ENCODE results near the gene VCL. TPM values are rescaled to one million over a fixed set of nuclear protein-coding genes. Genes with fewer than 3 reads are reported as not detected.

The VCL gene
- total RNA-seq, 2 donors from 2014 or later: 109 to 214 TPM

DNA sequence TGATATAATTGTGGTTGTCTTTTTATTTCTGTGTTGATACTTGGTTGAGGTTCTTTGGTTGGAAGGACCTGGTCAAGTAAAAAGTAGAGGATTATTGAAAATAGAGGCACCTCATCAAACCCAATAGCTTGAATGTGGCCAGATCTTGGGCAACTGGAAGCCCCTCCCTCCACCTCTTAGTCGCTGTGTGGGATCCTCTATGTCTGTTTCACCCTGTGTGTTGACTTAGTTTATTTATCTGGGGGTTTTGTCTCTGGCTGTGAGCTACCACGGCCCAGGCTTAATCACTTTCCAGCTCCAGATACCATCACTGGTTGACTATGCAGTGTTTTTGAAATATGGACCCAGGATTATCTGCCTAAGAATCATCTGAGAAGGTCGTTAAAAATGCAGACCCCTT is 94.5 kb downstream of the VCL start:
- peaks cover 75% of the 10 kb centered on the region for H3K36me3 Mint-ChIP-seq (ENCODE audit: low read depth)
- peaks cover 2% of the 10 kb centered on the region for H3K4me1 Mint-ChIP-seq
- Histone ChIP-seq H3K9me3 (ENCODE audit: control insufficient read depth, low read length) (no peaks in the 10 kb centered on the region), H3K4me1 (ENCODE audit: control insufficient read depth, insufficient read depth, low read length) (no peaks in the 10 kb centered on the region), H3K4me3 (ENCODE audit: low read length) (no peak overlapping the region), H3K36me3 (ENCODE audit: control insufficient read depth, insufficient read depth, low read length) (peaks cover 95% of the 10 kb centered on the region), H3K27me3 (ENCODE audit: control insufficient read depth, insufficient read depth, low read length, poor library complexity, severe bottlenecking) (no peaks in the 10 kb centered on the region), H3K9ac (ENCODE audit: extremely low read depth, low read length, poor library complexity, severe bottlenecking) (no peak overlapping the region), H3K27ac (ENCODE audit: low read depth, low read length) (no peak overlapping the region)
- TF ChIP-seq, protein P1, sequence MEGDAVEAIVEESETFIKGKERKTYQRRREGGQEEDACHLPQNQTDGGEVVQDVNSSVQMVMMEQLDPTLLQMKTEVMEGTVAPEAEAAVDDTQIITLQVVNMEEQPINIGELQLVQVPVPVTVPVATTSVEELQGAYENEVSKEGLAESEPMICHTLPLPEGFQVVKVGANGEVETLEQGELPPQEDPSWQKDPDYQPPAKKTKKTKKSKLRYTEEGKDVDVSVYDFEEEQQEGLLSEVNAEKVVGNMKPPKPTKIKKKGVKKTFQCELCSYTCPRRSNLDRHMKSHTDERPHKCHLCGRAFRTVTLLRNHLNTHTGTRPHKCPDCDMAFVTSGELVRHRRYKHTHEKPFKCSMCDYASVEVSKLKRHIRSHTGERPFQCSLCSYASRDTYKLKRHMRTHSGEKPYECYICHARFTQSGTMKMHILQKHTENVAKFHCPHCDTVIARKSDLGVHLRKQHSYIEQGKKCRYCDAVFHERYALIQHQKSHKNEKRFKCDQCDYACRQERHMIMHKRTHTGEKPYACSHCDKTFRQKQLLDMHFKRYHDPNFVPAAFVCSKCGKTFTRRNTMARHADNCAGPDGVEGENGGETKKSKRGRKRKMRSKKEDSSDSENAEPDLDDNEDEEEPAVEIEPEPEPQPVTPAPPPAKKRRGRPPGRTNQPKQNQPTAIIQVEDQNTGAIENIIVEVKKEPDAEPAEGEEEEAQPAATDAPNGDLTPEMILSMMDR (conservative IDR thresholded peaks at IDR 0.05): no peak
- no peak overlapping the region for H3K27ac Mint-ChIP-seq
- 92 to 95% methylated on average over 1 to 2 of the region's 3 CpGs for WGBS, 2 experiments (ENCODE audit: insufficient coverage in 1 of 2, insufficient read length in 1 of 2)
- H3K9me3 Mint-ChIP-seq: no peaks in the 10 kb centered on the region
- DNase-seq: no peak
- no peak overlapping the region for H3K4me3 Mint-ChIP-seq
- no peaks in the 10 kb centered on the region for H3K27me3 Mint-ChIP-seq (ENCODE audit: insufficient read depth)

DNA sequence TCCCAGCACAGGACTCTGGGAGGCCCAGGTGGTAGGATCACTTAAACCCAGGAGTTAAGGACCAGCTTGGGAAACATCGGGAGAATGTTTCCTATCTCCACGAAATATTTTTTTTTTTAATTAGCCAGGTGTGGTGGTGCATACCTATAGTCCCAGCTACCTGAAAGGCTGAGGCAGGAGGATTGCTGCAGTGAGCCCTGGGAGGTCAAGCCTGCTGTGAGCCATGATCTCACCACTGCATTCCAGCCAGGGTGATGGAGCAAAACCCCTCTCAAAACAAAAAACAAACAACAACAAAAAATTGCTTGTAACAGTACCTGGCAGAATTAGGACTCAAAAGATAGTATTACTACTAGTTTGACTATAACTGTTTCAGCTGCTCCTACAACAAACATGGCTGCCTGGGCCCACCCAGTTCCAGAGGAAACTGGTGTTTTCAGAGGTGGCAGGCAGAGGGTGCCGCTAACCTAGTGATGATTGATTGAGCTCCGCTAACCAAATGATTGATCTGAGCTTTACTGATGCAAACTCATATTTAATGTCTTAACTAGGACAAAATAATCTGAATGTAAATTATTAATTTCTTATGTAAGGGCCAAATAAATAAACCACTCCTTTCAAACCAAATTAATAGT is 95.7 kb downstream of the VCL start:
- no peak for DNase-seq
- no peak overlapping the region for H3K4me3 Mint-ChIP-seq
- Histone ChIP-seq H3K4me3 (ENCODE audit: low read length) (no peak overlapping the region), H3K36me3 (ENCODE audit: control insufficient read depth, insufficient read depth, low read length) (peaks cover 96% of the 10 kb centered on the region), H3K27me3 (ENCODE audit: control insufficient read depth, insufficient read depth, low read length, poor library complexity, severe bottlenecking) (no peaks in the 10 kb centered on the region), H3K9ac (ENCODE audit: extremely low read depth, low read length, poor library complexity, severe bottlenecking) (no peak overlapping the region), H3K27ac (ENCODE audit: low read depth, low read length) (no peak overlapping the region), H3K4me1 (ENCODE audit: control insufficient read depth, insufficient read depth, low read length) (no peaks in the 10 kb centered on the region), H3K9me3 (ENCODE audit: control insufficient read depth, low read length) (no peaks in the 10 kb centered on the region)
- H3K27me3 Mint-ChIP-seq (ENCODE audit: insufficient read depth): no peaks in the 10 kb centered on the region
- no peak overlapping the region for H3K27ac Mint-ChIP-seq
- TF ChIP-seq, protein P1 (conservative IDR thresholded peaks at IDR 0.05): no peak
- H3K4me1 Mint-ChIP-seq: peaks cover 2% of the 10 kb centered on the region
- WGBS, 2 experiments (ENCODE audit: insufficient coverage in 1 of 2, insufficient read length in 1 of 2): 95 to 100% methylated on average over 2 to 4 of the region's 4 CpGs
- no peaks in the 10 kb centered on the region for H3K9me3 Mint-ChIP-seq
- peaks cover 82% of the 10 kb centered on the region for H3K36me3 Mint-ChIP-seq (ENCODE audit: low read depth)

DNA sequence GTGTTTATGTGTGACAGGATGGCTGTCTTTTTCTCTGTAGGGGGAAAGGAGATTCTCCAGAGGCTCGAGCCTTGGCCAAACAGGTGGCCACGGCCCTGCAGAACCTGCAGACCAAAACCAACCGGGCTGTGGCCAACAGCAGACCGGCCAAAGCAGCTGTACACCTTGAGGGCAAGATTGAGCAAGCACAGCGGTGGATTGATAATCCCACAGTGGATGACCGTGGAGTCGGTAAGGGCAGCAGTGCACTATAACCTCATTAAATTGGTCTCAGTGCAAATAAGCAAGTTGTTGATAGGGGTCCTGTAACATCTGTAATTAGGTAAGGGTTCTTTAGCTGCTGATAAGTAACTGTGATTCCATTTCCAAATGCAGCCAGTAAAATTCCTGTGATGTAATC is 96.3 kb downstream of the VCL start:
- Histone ChIP-seq H3K4me3 (ENCODE audit: low read length) (no peak overlapping the region), H3K27ac (ENCODE audit: low read depth, low read length) (no peak overlapping the region), H3K36me3 (ENCODE audit: control insufficient read depth, insufficient read depth, low read length) (peaks cover 96% of the 10 kb centered on the region), H3K9me3 (ENCODE audit: control insufficient read depth, low read length) (no peaks in the 10 kb centered on the region), H3K27me3 (ENCODE audit: control insufficient read depth, insufficient read depth, low read length, poor library complexity, severe bottlenecking) (no peaks in the 10 kb centered on the region), H3K4me1 (ENCODE audit: control insufficient read depth, insufficient read depth, low read length) (no peaks in the 10 kb centered on the region), H3K9ac (ENCODE audit: extremely low read depth, low read length, poor library complexity, severe bottlenecking) (no peak overlapping the region)
- Mint-ChIP-seq H3K4me3 (no peak overlapping the region), H3K27ac (peak overlapping the region; percentile 45), H3K27me3 (ENCODE audit: insufficient read depth) (no peaks in the 10 kb centered on the region), H3K4me1 (peaks cover 2% of the 10 kb centered on the region), H3K36me3 (ENCODE audit: low read depth) (peaks cover 82% of the 10 kb centered on the region), H3K9me3 (no peaks in the 10 kb centered on the region)
- TF ChIP-seq, protein P1 (conservative IDR thresholded peaks at IDR 0.05): no peak
- DNase-seq: no peak
- 93 to 96% methylated on average over 5 to 7 of the region's 7 CpGs for WGBS, 2 experiments (ENCODE audit: insufficient coverage in 1 of 2, insufficient read length in 1 of 2)
